ENCODE measurements around the gene FOXL1.
A peak's percentile ranks its signal among the peaks of the same experiment; 100 is the strongest.

Gene FOXL1

GRCh38 chr16:86549076-86549892 is 29.1 kb upstream of the FOXL1 start:
- no peak for DNase-seq (ENCODE audit: low read depth in 3 of 3)

- no peak for DNase-seq (ENCODE audit: low read depth in 3 of 3)
Observed at GRCh38 chr16:86549893-86550190, 28.5 kb upstream of the FOXL1 start.

- no peak for DNase-seq (ENCODE audit: low read depth in 3 of 3)
Observed at GRCh38 chr16:86550281-86550680, 28.1 kb upstream of the FOXL1 start.

GRCh38 chr16:86553356-86553755 is 25.0 kb upstream of the FOXL1 start:
- no peak for DNase-seq (ENCODE audit: low read depth in 3 of 3)

GRCh38 chr16:86554599-86554916 is 23.8 kb upstream of the FOXL1 start:
- no peak for DNase-seq (ENCODE audit: low read depth in 3 of 3)

- peak; percentile 91 to 97 (median 93) for DNase-seq (ENCODE audit: low read depth in 3 of 3)
Observed at GRCh38 chr16:86554917-86555703, 23.2 kb upstream of the FOXL1 start, which contains the start of gene MTHFSD. Gene MTHFSD (minus strand): TSS chr16:86555235. CDS start chr16:86555184, 51 bp downstream.

GRCh38 chr16:86555704-86556075 is 22.7 kb upstream of the FOXL1 start:
- no peak for DNase-seq (ENCODE audit: low read depth in 3 of 3)

- no peak for DNase-seq (ENCODE audit: low read depth in 3 of 3)
Observed at GRCh38 chr16:86556576-86556975, 21.8 kb upstream of the FOXL1 start.

- no peak for DNase-seq (ENCODE audit: low read depth in 3 of 3)
Observed at GRCh38 chr16:86557587-86557986, 20.8 kb upstream of the FOXL1 start.

- DNase-seq (ENCODE audit: low read depth in 3 of 3), result no peak
Observed at GRCh38 chr16:86558355-86559193, 19.8 kb upstream of the FOXL1 start.

GRCh38 chr16:86559802-86560305 is 18.5 kb upstream of the FOXL1 start:
- no peak for DNase-seq (ENCODE audit: low read depth in 3 of 3)

GRCh38 chr16:86562356-86562755 is 16.0 kb upstream of the FOXL1 start:
- DNase-seq (ENCODE audit: low read depth in 3 of 3), result no peak

- peak; percentile 70 to 84 (median 83) for DNase-seq (ENCODE audit: low read depth in 3 of 3)
Observed at GRCh38 chr16:86563469-86564345, 14.6 kb upstream of the FOXL1 start.

- DNase-seq (ENCODE audit: low read depth in 3 of 3), result no peak
Observed at GRCh38 chr16:86565181-86565631, 13.1 kb upstream of the FOXL1 start.

- no peak for DNase-seq (ENCODE audit: low read depth in 3 of 3)
Observed at GRCh38 chr16:86565644-86566511, 12.5 kb upstream of the FOXL1 start.

GRCh38 chr16:86566601-86566965 is 11.8 kb upstream of the FOXL1 start, which contains the start of gene FOXC2:
Gene FOXC2 (plus strand): TSS chr16:86566829. CDS start chr16:86567336, 507 bp downstream.
- peak in 1 of 3 experiments; percentile 58 for DNase-seq (ENCODE audit: low read depth in 3 of 3)

- no peak for DNase-seq (ENCODE audit: low read depth in 3 of 3)
Observed at GRCh38 chr16:86566966-86567700, 11.2 kb upstream of the FOXL1 start.

GRCh38 chr16:86567701-86568581 is 10.4 kb upstream of the FOXL1 start:
- no peak for DNase-seq (ENCODE audit: low read depth in 3 of 3)
